ENCODE data around the gene FOXP1.

The FOXP1 gene

GRCh38 chr3:71000483-71000882 is 583.0 kb downstream of the FOXP1 start:
- no peaks in the 10 kb centered on the region for H3K27me3 ChIP-seq (replicated peaks; ENCODE audit: control insufficient read depth, insufficient read depth, low read length)
- no peaks in the 10 kb centered on the region for H3K36me3 ChIP-seq (ENCODE audit: control insufficient read depth, insufficient read depth, low read length)
- DNase-seq (ENCODE audit: extremely low read depth, insufficient read length): no peak
- H3K4me3 ChIP-seq (replicated peaks; ENCODE audit: low read depth, low read length): no peak overlapping the region
- TF ChIP-seq CTCF (IDR thresholded peaks at IDR 0.05; ENCODE audit: insufficient read depth, low read length, poor library complexity, severe bottlenecking): no peak

- Histone ChIP-seq H3K27me3 (replicated peaks; ENCODE audit: control insufficient read depth, insufficient read depth, low read length) (no peaks in the 10 kb centered on the region), H3K4me3 (replicated peaks; ENCODE audit: low read depth, low read length) (no peak overlapping the region), H3K36me3 (ENCODE audit: control insufficient read depth, insufficient read depth, low read length) (no peaks in the 10 kb centered on the region)
- DNase-seq (ENCODE audit: extremely low read depth, insufficient read length): no peak
- no peak for TF ChIP-seq CTCF (IDR thresholded peaks at IDR 0.05; ENCODE audit: insufficient read depth, low read length, poor library complexity, severe bottlenecking)
Observed at GRCh38 chr3:70999730-71000129, 583.8 kb downstream of the FOXP1 start.

- Histone ChIP-seq H3K27me3 (replicated peaks; ENCODE audit: control insufficient read depth, insufficient read depth, low read length) (no peaks in the 10 kb centered on the region), H3K4me3 (replicated peaks; ENCODE audit: low read depth, low read length) (no peak overlapping the region), H3K36me3 (ENCODE audit: control insufficient read depth, insufficient read depth, low read length) (no peaks in the 10 kb centered on the region)
- no peak for TF ChIP-seq CTCF (IDR thresholded peaks at IDR 0.05; ENCODE audit: insufficient read depth, low read length, poor library complexity, severe bottlenecking)
- no peak for DNase-seq (ENCODE audit: extremely low read depth, insufficient read length)
Observed at GRCh38 chr3:70996082-70996481, 587.4 kb downstream of the FOXP1 start.

- Histone ChIP-seq H3K27me3 (replicated peaks; ENCODE audit: control insufficient read depth, insufficient read depth, low read length) (no peaks in the 10 kb centered on the region), H3K36me3 (ENCODE audit: control insufficient read depth, insufficient read depth, low read length) (no peaks in the 10 kb centered on the region), H3K4me3 (replicated peaks; ENCODE audit: low read depth, low read length) (no peak overlapping the region)
- TF ChIP-seq CTCF (IDR thresholded peaks at IDR 0.05; ENCODE audit: insufficient read depth, low read length, poor library complexity, severe bottlenecking): no peak
- no peak for DNase-seq (ENCODE audit: extremely low read depth, insufficient read length)
Observed at GRCh38 chr3:70994644-70995043, 588.9 kb downstream of the FOXP1 start.

GRCh38 chr3:70992562-70993204 is 590.8 kb downstream of the FOXP1 start:
- TF ChIP-seq CTCF (IDR thresholded peaks at IDR 0.05; ENCODE audit: insufficient read depth, low read length, poor library complexity, severe bottlenecking): no peak
- no peaks in the 10 kb centered on the region for H3K27me3 ChIP-seq (replicated peaks; ENCODE audit: control insufficient read depth, insufficient read depth, low read length)
- H3K4me3 ChIP-seq (replicated peaks; ENCODE audit: low read depth, low read length): no peak overlapping the region
- H3K36me3 ChIP-seq (ENCODE audit: control insufficient read depth, insufficient read depth, low read length): no peaks in the 10 kb centered on the region
- DNase-seq (ENCODE audit: extremely low read depth, insufficient read length): no peak

- Histone ChIP-seq H3K4me3 (replicated peaks; ENCODE audit: low read depth, low read length) (no peak overlapping the region), H3K27me3 (replicated peaks; ENCODE audit: control insufficient read depth, insufficient read depth, low read length) (no peaks in the 10 kb centered on the region), H3K36me3 (ENCODE audit: control insufficient read depth, insufficient read depth, low read length) (no peaks in the 10 kb centered on the region)
- no peak for TF ChIP-seq CTCF (IDR thresholded peaks at IDR 0.05; ENCODE audit: insufficient read depth, low read length, poor library complexity, severe bottlenecking)
- no peak for DNase-seq (ENCODE audit: extremely low read depth, insufficient read length)
Observed at GRCh38 chr3:70992131-70992530, 591.4 kb downstream of the FOXP1 start.
